Endothelial cell of umbilical vein (primary cell): ENCODE measurements around the gene KCNB1. TPM values are rescaled to one million over a fixed set of nuclear protein-coding genes. Genes with fewer than 3 reads are reported as not detected.

ENCODE experiments used
- BruUV-seq: library from RNA; stranded (reverse); fragments of 400-500 nt; replicated peaks from 2 replicates; lab custom pipeline; 2021; lab: Mats Ljungman, UMichigan
- CTCF ChIA-PET: fragments of 300-600, 350-600 bp; sonication (Branson Sonifier 250); formaldehyde crosslinking; loops from one replicate; lab custom pipeline; 2021; ENCODE audit warnings: antibody characterized with exemption, inconsistent platforms; lab: Charles Lee
- POLR2A ChIA-PET: fragments of 300-600, 350-600 bp; sonication (Branson Sonifier 250); formaldehyde crosslinking; loops from one replicate; lab custom pipeline; 2021; ENCODE audit warnings: antibody characterized with exemption, inconsistent platforms; lab: Charles Lee
- DNase-seq: peaks from one replicate; pipeline ENCODE4 v3.0.0-alpha.2; 2011; ENCODE audit warnings: low read depth, low spot score
- FAIRE-seq: peaks from 2 replicates; lab custom pipeline; 2011; peaks lifted over from hg19 to GRCh38; lab: Jason Lieb, UNC
- H2AFZ ChIP-seq: 2 replicates; pipeline ENCODE4 v1.6.0; 2012; ENCODE audit warnings: low read depth, low read length, control low read depth, inconsistent platforms
- H3K27ac ChIP-seq: 2 replicates; pipeline ENCODE4 v1.5.1; 2011; ENCODE audit warnings: low read depth, mild to moderate bottlenecking, control low read depth, low read length, moderate library complexity; ENCODE audit not compliant: insufficient read depth
- H3K27me3 ChIP-seq, 2 experiments: 2 replicates each; pipeline versions ENCODE4 v1.6.0 to v1.6.1; 2011; ENCODE audit warnings: low read length in 2 of 2, mixed read lengths in 1 of 2; ENCODE audit not compliant: control insufficient read depth in 2 of 2, insufficient read depth in 2 of 2
- H3K36me3 ChIP-seq, 2 experiments: 2 replicates in 1 of 2; 3 replicates in 1 of 2; pipeline ENCODE4 v1.5.1; 2011; ENCODE audit warnings: low read length in 2 of 2, mild to moderate bottlenecking in 1 of 2, moderate library complexity in 1 of 2; ENCODE audit not compliant: control insufficient read depth in 2 of 2, insufficient read depth in 2 of 2; ENCODE audit errors: extremely low read depth in 1 of 2
- H3K4me1 ChIP-seq: 3 replicates; pipeline ENCODE4 v1.5.1; 2011; ENCODE audit warnings: mild to moderate bottlenecking, low read length; ENCODE audit not compliant: control insufficient read depth, insufficient read depth; ENCODE audit errors: extremely low read depth
- H3K4me2 ChIP-seq: 2 replicates; pipeline ENCODE4 v1.6.1; 2011; ENCODE audit warnings: low read length, control low read depth, mixed read lengths; ENCODE audit not compliant: insufficient read depth
- H3K4me3 ChIP-seq, 3 experiments: fragments of 200-600 bp in 1 of 3; sonication (generic), shearing (Covaris generic) in 1 of 3; replicated peaks in 1 of 3; 2 replicates each; pipeline ENCODE4 v1.5.1; 2011 to 2016; ENCODE audit warnings: control low read depth in 3 of 3, low read length in 3 of 3, mild to moderate bottlenecking in 2 of 3, inconsistent platforms in 1 of 3, low read depth in 1 of 3, moderate library complexity in 1 of 3; ENCODE audit not compliant: insufficient read depth in 1 of 3
- H3K79me2 ChIP-seq: 2 replicates; pipeline ENCODE4 v1.6.0; 2012; ENCODE audit warnings: low read length, inconsistent platforms; ENCODE audit not compliant: control insufficient read depth, insufficient read depth
- H3K9ac ChIP-seq: replicated peaks from 2 replicates; pipeline ENCODE3; 2011; ENCODE audit warnings: low read length, control low read depth; ENCODE audit not compliant: insufficient read depth; ENCODE audit errors: extremely low read depth
- H3K9me1 ChIP-seq: replicated peaks from 3 replicates; pipeline ENCODE4 v1.6.0; 2011; ENCODE audit warnings: mild to moderate bottlenecking, low read length; ENCODE audit not compliant: control insufficient read depth, insufficient read depth; ENCODE audit errors: extremely low read depth
- H3K9me3 ChIP-seq: replicated peaks from 2 replicates; pipeline ENCODE4 v1.5.1; 2012; ENCODE audit warnings: low read length, inconsistent platforms; ENCODE audit not compliant: control insufficient read depth, insufficient read depth
- H4K20me1 ChIP-seq: replicated peaks from 2 replicates; pipeline ENCODE3; 2011; ENCODE audit warnings: mild to moderate bottlenecking, low read length; ENCODE audit not compliant: control insufficient read depth, insufficient read depth; ENCODE audit errors: extremely low read depth
- JUN ChIP-seq: IDR thresholded peaks from 2 replicates; pipeline ENCODE4 v1.6.1; 2011; ENCODE audit warnings: borderline replicate concordance, low read depth; ENCODE audit not compliant: insufficient read length, insufficient read depth
- MYC ChIP-seq: IDR thresholded peaks from one replicate; pipeline ENCODE4 v1.6.1; 2011; ENCODE audit warnings: mild to moderate bottlenecking, low read depth, low read length
- POLR2AphosphoS5 ChIP-seq: IDR thresholded peaks from 2 replicates; pipeline ENCODE4 v1.6.1; 2012; ENCODE audit warnings: low read depth, mild to moderate bottlenecking, control low read depth, low read length, moderate library complexity; ENCODE audit not compliant: insufficient read depth
- dilution Hi-C: fragments of 300-500 bp; cut with MboI; formaldehyde crosslinking; loops from one replicate; pipeline ENCODE4 v1.15.0; 2019; ENCODE audit warnings: low sequenced_read_pairs; ENCODE audit not compliant: extremely low pct_ligation_motif_present
- intact Hi-C: fragments of 100-400 bp; cut with micrococcal nuclease; formaldehyde crosslinking; loops from one replicate; pipeline ENCODE4 v1.10.0; 2022
- polyA plus RNA-seq, 4 experiments: library from polyadenylated mRNA; depleted of rRNA in 3 of 4; stranded (reverse) in 3 of 4; unstranded in 1 of 4; fragments of >200 nt; gene quantifications; 2 replicates each; pipeline versions ENCODE4 v1.2.1 to v1.2.3, GENCODE V29; 2011 to 2012; ENCODE audit warnings: missing spikeins in 1 of 4
- total RNA-seq: library from RNA; stranded (reverse); gene quantifications from 2 replicates; pipeline ENCODE4 v1.2.3, GENCODE V29; 2021
- TF ChIP-seq, protein P1 (sequence below): IDR thresholded peaks from 2 replicates; pipeline ENCODE4 v1.6.1; 2011; ENCODE audit not compliant: insufficient read depth, insufficient read length

Gene KCNB1
- total and polyA plus RNA-seq, 2 donors (not counting 3 experiments of a cell fraction or from before 2014, with no cell fraction given), result not detected

DNA sequence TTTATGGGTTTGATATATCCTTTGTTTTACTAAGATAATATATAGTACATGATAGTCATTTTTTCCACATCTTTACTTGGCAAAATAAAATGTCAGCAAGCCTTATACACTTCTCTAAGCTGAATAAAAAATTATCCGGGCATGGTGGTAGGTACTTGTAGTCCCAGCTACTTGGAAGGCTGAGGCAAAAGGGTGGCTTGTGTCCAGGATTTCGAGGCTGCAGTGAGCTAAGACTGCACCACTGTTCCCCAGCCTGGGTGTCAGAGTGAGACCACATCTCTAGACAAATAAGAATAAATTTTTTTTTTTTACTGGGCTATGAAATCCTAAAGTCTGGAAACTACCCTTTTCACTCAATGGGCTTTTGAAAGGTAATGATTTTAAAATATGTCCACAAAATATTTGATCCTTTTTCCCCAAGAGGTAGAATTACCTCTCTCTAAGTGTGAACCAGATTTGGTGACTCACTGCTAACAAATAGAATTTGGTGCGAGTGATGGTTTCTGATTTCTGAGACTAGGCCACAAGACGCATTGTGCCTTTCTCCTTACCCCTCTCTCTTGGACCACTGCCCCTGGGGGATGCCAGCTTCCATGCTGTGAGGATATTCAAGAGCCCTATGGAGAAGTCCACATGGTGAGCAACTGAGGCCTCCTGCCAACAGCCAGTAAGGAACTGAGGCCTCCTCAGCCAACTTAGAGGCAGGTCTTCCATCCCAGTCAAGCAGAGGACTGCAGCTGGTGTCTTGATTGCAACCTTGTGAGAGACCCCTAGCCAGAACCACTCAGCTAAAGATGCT lies 120.4 kb downstream of the KCNB1 start:
- FAIRE-seq, result no peak

DNA sequence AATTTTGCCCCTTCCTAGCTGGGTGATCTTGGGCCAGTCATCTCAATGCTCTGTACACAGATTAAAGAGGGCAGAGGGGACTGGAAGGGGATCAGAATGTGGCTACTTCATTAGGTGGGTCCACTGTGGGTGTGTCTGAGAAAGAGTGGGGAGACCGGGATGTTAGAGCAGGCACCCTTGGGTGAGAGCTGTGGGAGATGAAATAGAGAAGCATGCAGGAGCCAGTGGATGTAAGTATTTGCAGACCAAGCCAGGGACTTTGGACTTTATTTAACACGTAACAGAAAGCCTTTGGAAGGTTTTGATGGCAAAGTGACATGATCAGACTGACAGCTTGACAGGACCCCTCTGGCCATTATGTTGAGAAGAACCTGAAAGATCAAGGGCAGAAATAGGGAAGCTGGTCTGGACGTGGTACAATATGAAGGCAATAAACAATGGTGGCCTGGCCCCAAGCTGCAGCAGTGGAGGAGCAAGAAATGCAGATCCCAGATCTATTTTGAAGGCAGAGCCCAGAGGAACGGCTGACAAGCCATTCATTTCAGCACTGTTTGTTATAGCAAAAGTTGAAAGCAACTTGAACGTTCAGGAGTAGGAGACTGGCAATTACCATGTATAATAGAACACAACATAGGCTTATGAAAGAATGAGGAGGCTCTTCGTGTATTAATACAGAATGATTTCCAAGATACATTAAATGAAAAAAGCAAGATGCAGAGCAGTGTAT lies 122.1 kb downstream of the KCNB1 start:
- no peak for FAIRE-seq
- no peak for TF ChIP-seq POLR2AphosphoS5
- TF ChIP-seq JUN, result no peak
- no peak for TF ChIP-seq MYC
- TF ChIP-seq, protein P1, sequence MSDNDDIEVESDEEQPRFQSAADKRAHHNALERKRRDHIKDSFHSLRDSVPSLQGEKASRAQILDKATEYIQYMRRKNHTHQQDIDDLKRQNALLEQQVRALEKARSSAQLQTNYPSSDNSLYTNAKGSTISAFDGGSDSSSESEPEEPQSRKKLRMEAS, result no peak
- no TSS peak for BruUV-seq
- Histone ChIP-seq H3K36me3 (no peaks in the 10 kb centered on the region), H3K9me1 (no peaks in the 10 kb centered on the region), H2AFZ (no peak overlapping the region), H3K27me3 (peaks cover 1 to 12% of the 10 kb centered on the region in 2 experiments), H3K4me1 (no peaks in the 10 kb centered on the region), H3K4me3 (no peak overlapping the region), H3K79me2 (no peaks in the 10 kb centered on the region), H3K27ac (no peak overlapping the region), H3K4me2 (no peak overlapping the region), H3K9ac (no peak overlapping the region), H3K9me3 (no peaks in the 10 kb centered on the region), H4K20me1 (no peaks in the 10 kb centered on the region)
- dilution Hi-C loops (no loop called here), intact Hi-C loops (no loop called here)
- no peak for DNase-seq
- CTCF ChIA-PET, result interaction anchor here (0.7 to 1.4 kb wide), 2 partner anchors 181 to 393 kb away, joined by 3 read pairs; no protein-coding TSS in a partner anchor
- POLR2A ChIA-PET, result interaction anchor here (0.7 kb wide), 1 partner anchor 92 kb away, joined by 4 read pairs; no protein-coding TSS in a partner anchor

More for the DNA sequence above, 120.4 kb downstream of the KCNB1 start:
- BruUV-seq, result no TSS peak
- DNase-seq, result no peak
- Histone ChIP-seq H3K9ac (no peak overlapping the region), H3K79me2 (no peaks in the 10 kb centered on the region), H3K27me3 (peaks cover 7 to 20% of the 10 kb centered on the region in 2 experiments), H3K4me3 (no peak overlapping the region), H3K9me1 (no peaks in the 10 kb centered on the region), H3K4me2 (no peak overlapping the region), H4K20me1 (no peaks in the 10 kb centered on the region), H3K27ac (no peak overlapping the region), H3K4me1 (no peaks in the 10 kb centered on the region), H3K36me3 (no peaks in the 10 kb centered on the region), H2AFZ (no peak overlapping the region), H3K9me3 (no peaks in the 10 kb centered on the region)
- ChIA-PET POLR2A (no interaction called here), CTCF (interaction anchor here (0.7 to 2.1 kb wide), 4 partner anchors 9 to 113 kb away, joined by 3 to 5 read pairs (median 4); no protein-coding TSS in a partner anchor)
- intact Hi-C loops (no loop called here), dilution Hi-C loops (no loop called here)
- TF ChIP-seq MYC (no peak), JUN (no peak)
- TF ChIP-seq, protein P1, result no peak
